A549 (cell line): Measurements from ENCODE around the gene PBRM1. TPM values are rescaled to one million over a fixed set of nuclear protein-coding genes. Genes with fewer than 3 reads are reported as not detected.
A peak's percentile ranks its signal among the peaks of the same experiment; 100 is the strongest.

Experiments
- ATAC-seq, 2 experiments: fragments of 200-7000 bp in 1 of 2; fragments of >200 bp in 1 of 2; cut with Nextera tagmentation in 1 of 2; cut with Tn5 transposase in 1 of 2; 3 replicates each; pipeline versions ENCODE4 v1.8.0 to v1.9.1; 2018 to 2020; ENCODE audit warnings: mild to moderate bottlenecking in 1 of 2, moderate library complexity in 1 of 2
- CTCF ChIA-PET: fragments of 300-600 bp; sonication (Branson Sonifier 250); formaldehyde crosslinking; extraction: SDS; loops from one replicate; lab custom pipeline; 2021; ENCODE audit warnings: antibody characterized with exemption, inconsistent platforms; lab: Yijun Ruan, JAX
- POLR2A ChIA-PET: fragments of 350-600 bp; formaldehyde crosslinking; extraction: SDS; loops from one replicate; lab custom pipeline; 2021; ENCODE audit warnings: antibody characterized with exemption, inconsistent platforms; lab: Yijun Ruan, JAX
- DNase-seq, 2 experiments: peaks; one replicate each; pipeline versions ENCODE4 v3.0.0 to v3.0.0-alpha.2; 2011 to 2016; ENCODE audit warnings: low read depth in 1 of 2, low spot score in 1 of 2
- FAIRE-seq: peaks from 2 replicates; lab custom pipeline; 2011; peaks lifted over from hg19 to GRCh38; lab: Jason Lieb, UNC
- H3K27ac ChIP-seq, 2 experiments: fragments of >200 bp; sonication (Bioruptor Twin); formaldehyde crosslinking; 3 replicates each; pipeline ENCODE4 v1.5.1; 2016 to 2017
- H3K4me1 ChIP-seq: fragments of >200 bp; sonication (Bioruptor Twin); formaldehyde crosslinking; 3 replicates; pipeline ENCODE4 v1.6.1; 2016
- H3K4me2 ChIP-seq: fragments of >200 bp; sonication (Bioruptor Twin); formaldehyde crosslinking; 3 replicates; pipeline ENCODE4 v1.6.1; 2016
- H3K4me3 ChIP-seq: fragments of >200 bp; sonication (Bioruptor Twin); formaldehyde crosslinking; 3 replicates; pipeline ENCODE4 v1.5.1; 2016
- H3K9me3 ChIP-seq: fragments of >200 bp; sonication (Bioruptor Twin); formaldehyde crosslinking; 3 replicates; pipeline ENCODE4 v1.6.1; 2016
- CBX8 ChIP-seq: fragments of 200-600 bp; sonication (generic); IDR thresholded peaks from 2 replicates; pipeline ENCODE4 v1.6.1; 2016
- FOSB ChIP-seq: fragments of 250-450 bp; sonication (Bioruptor Pico); IDR thresholded peaks from 2 replicates; pipeline ENCODE4 v1.5.0; 2020; ENCODE audit warnings: mild to moderate bottlenecking, moderate library complexity
- KDM5A ChIP-seq: fragments of 200-600 bp; sonication (generic); IDR thresholded peaks from 2 replicates; pipeline ENCODE4 v1.6.1; 2016; ENCODE audit warnings: antibody characterized with exemption, mild to moderate bottlenecking
- NFE2L2 ChIP-seq: fragments of 150-350 bp; conservative IDR thresholded peaks from 2 replicates; pipeline ENCODE4 v1.6.1; 2014; ENCODE audit warnings: low read length
- POLR2A ChIP-seq: IDR thresholded peaks from 2 replicates; pipeline ENCODE4 v1.6.1; 2012; ENCODE audit warnings: mild to moderate bottlenecking, low read length
- WGBS: methylation state at CpG from one replicate; pipeline ENCODE4 v1.1.6; 2017; ENCODE audit errors: missing lambda C conversion rate; 5-methylcytosine and 5-hydroxymethylcytosine counted together
- polyA plus RNA-seq, 4 experiments: library from polyadenylated mRNA; depleted of rRNA in 3 of 4; stranded (reverse); fragments of >200 nt; fragmentation: RNase III in 1 of 4; extraction: RNeasy Plus Mini Kit Qiagen cat#74134 plus additional on column Dnase treatment in 1 of 4; gene quantifications; 2 replicates in 3 of 4; 3 replicates in 1 of 4; pipeline ENCODE4 v1.2.3, GENCODE V29; 2011 to 2017
- small RNA-seq, 6 experiments: library from RNA; depleted of rRNA; stranded (forward); fragments of <200 nt; gene quantifications; one replicate each; pipeline ENCODE3, GENCODE V24; 2012

The PBRM1 gene
- polyA plus RNA-seq, 2 of the 4 experiments (the other 2 are of a cell fraction), result 15.0 to 21.6 TPM

DNA sequence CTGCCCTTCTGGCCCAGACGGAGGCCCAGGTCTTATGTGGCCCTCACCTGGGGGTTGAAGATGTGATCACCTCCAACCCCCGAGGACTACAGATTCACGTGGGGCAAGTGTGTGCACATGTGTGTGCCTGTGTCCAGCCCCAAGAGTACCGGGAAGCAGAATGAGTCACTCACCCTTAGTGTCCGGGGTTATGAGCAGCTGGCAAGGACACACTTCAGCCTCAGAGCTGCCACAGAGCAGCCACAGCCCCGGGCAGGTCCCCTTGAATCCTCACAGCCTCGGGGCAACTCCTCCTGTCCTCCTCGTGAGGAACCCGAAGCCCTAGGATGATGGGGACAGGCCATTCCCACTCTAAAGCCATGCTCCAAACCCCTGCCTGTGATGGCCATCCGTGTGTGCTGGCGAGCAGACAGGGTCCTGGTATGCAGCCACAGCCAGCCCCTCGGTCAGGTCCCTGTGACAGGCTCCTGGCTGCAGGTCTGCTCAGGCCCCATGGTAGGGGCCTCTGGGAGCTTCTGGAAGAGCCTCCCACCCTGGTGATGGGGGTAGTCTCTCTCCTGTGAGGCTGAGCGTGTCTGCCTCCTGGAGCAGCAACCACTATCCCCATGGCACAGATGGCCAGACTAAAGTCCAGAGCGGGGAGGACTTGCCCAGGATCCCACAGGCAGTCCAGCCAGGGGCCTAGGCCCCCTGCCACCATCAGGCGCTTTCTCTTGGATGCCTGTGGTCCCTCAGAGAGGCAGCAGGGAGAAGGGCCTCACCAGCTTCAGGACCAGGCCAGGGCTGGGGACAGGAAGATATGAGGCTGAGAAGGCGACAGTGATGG is 189.7 kb downstream of the PBRM1 start:
- no peak for DNase-seq
- peak; percentile 7 to 14; a peak in 2 of 6 replicates for ATAC-seq
- no peak for TF ChIP-seq KDM5A
- no peak for TF ChIP-seq NFE2L2
- no peak for TF ChIP-seq POLR2A
- TF ChIP-seq FOSB (CRISPR knock-in tag), result no peak
- no peak for TF ChIP-seq CBX8
- WGBS, result 53% methylated on average over 8 of the region's 16 CpGs
- H3K27ac ChIP-seq, result no peak overlapping the region
- ChIA-PET CTCF (no interaction called here), POLR2A (no interaction called here)
- no peak overlapping the region for H3K4me3 ChIP-seq
- no peaks in the 10 kb centered on the region for H3K9me3 ChIP-seq
- no peak for FAIRE-seq
- no peaks in the 10 kb centered on the region for H3K4me1 ChIP-seq
- H3K4me2 ChIP-seq, result no peak overlapping the region

Small RNA genes lying within 50 kb of the gene (small RNA-seq; reads per million reads assigned to genes)
- gene AC006254.2, result 0 reads per million in 6 experiments
- 433 to 13,393 (median 2,463) reads per million in 6 experiments for gene RF00569
- gene RF01183, result 0 reads per million in 6 experiments
- gene RNU6-856P, result 0 reads per million in 6 experiments
- gene RNU6ATAC16P, result 0 reads per million in 6 experiments
- 0 to 1.6 (median 0) reads per million in 6 experiments for gene SNORD19
- 0 reads per million in 6 experiments for gene SNORD19B
- 24.4 to 421 (median 117) reads per million in 6 experiments for gene SNORD69

Other genes with a start within 250 kb of the PBRM1 start
- gene SEMA3G, start 240.8 kb downstream of the PBRM1 start, polyA plus RNA-seq (2011; rRNA removed), result 0.05 and 0.08 TPM in 2 replicates
- gene SEMA3G, start 240.8 kb downstream of the PBRM1 start, polyA plus RNA-seq (2017; fragmentation: RNase III; extraction: RNeasy Plus Mini Kit Qiagen cat#74134 plus additional on column Dnase treatment), result 0.13 to 0.24 TPM (median 0.13 TPM) in 3 replicates
- 2.1 and 4.5 TPM in 2 replicates for gene TNNC1, start 231.9 kb downstream of the PBRM1 start, polyA plus RNA-seq (2011; rRNA removed)
- 2.6 to 3.3 TPM (median 2.8 TPM) in 3 replicates for gene TNNC1, start 231.9 kb downstream of the PBRM1 start, polyA plus RNA-seq (2017; fragmentation: RNase III; extraction: RNeasy Plus Mini Kit Qiagen cat#74134 plus additional on column Dnase treatment)
- 17.3 and 19.2 TPM in 2 replicates for gene NISCH, start 230.3 kb downstream of the PBRM1 start, polyA plus RNA-seq (2011; rRNA removed)
- gene NISCH, start 230.3 kb downstream of the PBRM1 start, polyA plus RNA-seq (2017; fragmentation: RNase III; extraction: RNeasy Plus Mini Kit Qiagen cat#74134 plus additional on column Dnase treatment), result 17.8 to 19.8 TPM (median 18.2 TPM) in 3 replicates
- 0.03 TPM in 1 of 2 replicates, not detected in the other for gene STAB1, start 190.6 kb downstream of the PBRM1 start, polyA plus RNA-seq (2011; rRNA removed)
- 0.04 to 0.07 TPM in 2 of 3 replicates, not detected in the other for gene STAB1, start 190.6 kb downstream of the PBRM1 start, polyA plus RNA-seq (2017; fragmentation: RNase III; extraction: RNeasy Plus Mini Kit Qiagen cat#74134 plus additional on column Dnase treatment)
- gene NT5DC2, start 152.1 kb downstream of the PBRM1 start, polyA plus RNA-seq (2011; rRNA removed), result 23.2 and 50.4 TPM in 2 replicates
- gene NT5DC2, start 152.1 kb downstream of the PBRM1 start, polyA plus RNA-seq (2017; fragmentation: RNase III; extraction: RNeasy Plus Mini Kit Qiagen cat#74134 plus additional on column Dnase treatment), result 71.6 to 82.0 TPM (median 81.1 TPM) in 3 replicates
- gene UQCC5, start 149.3 kb downstream of the PBRM1 start, polyA plus RNA-seq (2011; rRNA removed), result 9.3 and 11.7 TPM in 2 replicates
- gene UQCC5, start 149.3 kb downstream of the PBRM1 start, polyA plus RNA-seq (2017; fragmentation: RNase III; extraction: RNeasy Plus Mini Kit Qiagen cat#74134 plus additional on column Dnase treatment), result 60.8 to 66.7 TPM (median 63.3 TPM) in 3 replicates
- 125 and 139 TPM in 2 replicates for gene GNL3, start 119 bp upstream of the PBRM1 start, polyA plus RNA-seq (2011; rRNA removed)
- 123 to 146 TPM (median 125 TPM) in 3 replicates for gene GNL3, start 119 bp upstream of the PBRM1 start, polyA plus RNA-seq (2017; fragmentation: RNase III; extraction: RNeasy Plus Mini Kit Qiagen cat#74134 plus additional on column Dnase treatment)
- gene GLT8D1, start 19.9 kb upstream of the PBRM1 start, polyA plus RNA-seq (2011; rRNA removed), result 58.5 and 74.9 TPM in 2 replicates
- 37.3 to 40.2 TPM (median 37.8 TPM) in 3 replicates for gene GLT8D1, start 19.9 kb upstream of the PBRM1 start, polyA plus RNA-seq (2017; fragmentation: RNase III; extraction: RNeasy Plus Mini Kit Qiagen cat#74134 plus additional on column Dnase treatment)
- gene SPCS1, start 20.2 kb upstream of the PBRM1 start, polyA plus RNA-seq (2011; rRNA removed), result 140 and 180 TPM in 2 replicates
- gene SPCS1, start 20.2 kb upstream of the PBRM1 start, polyA plus RNA-seq (2017; fragmentation: RNase III; extraction: RNeasy Plus Mini Kit Qiagen cat#74134 plus additional on column Dnase treatment), result 181 to 184 TPM (median 183 TPM) in 3 replicates
- gene NEK4, start 85.0 kb upstream of the PBRM1 start, polyA plus RNA-seq (2011; rRNA removed), result 19.4 and 20.2 TPM in 2 replicates
- gene NEK4, start 85.0 kb upstream of the PBRM1 start, polyA plus RNA-seq (2017; fragmentation: RNase III; extraction: RNeasy Plus Mini Kit Qiagen cat#74134 plus additional on column Dnase treatment), result 11.4 to 12.1 TPM (median 11.4 TPM) in 3 replicates
- gene ITIH1, start 91.7 kb upstream of the PBRM1 start, polyA plus RNA-seq (2011; rRNA removed), result not detected in 2 replicates
- not detected in 3 replicates for gene ITIH1, start 91.7 kb upstream of the PBRM1 start, polyA plus RNA-seq (2017; fragmentation: RNase III; extraction: RNeasy Plus Mini Kit Qiagen cat#74134 plus additional on column Dnase treatment)
- gene ITIH3, start 108.9 kb upstream of the PBRM1 start, polyA plus RNA-seq (2011; rRNA removed), result 0.09 TPM in 1 of 2 replicates, not detected in the other
- gene ITIH3, start 108.9 kb upstream of the PBRM1 start, polyA plus RNA-seq (2017; fragmentation: RNase III; extraction: RNeasy Plus Mini Kit Qiagen cat#74134 plus additional on column Dnase treatment), result 0.04 TPM in 1 of 3 replicates, not detected in the others
- gene ITIH4, start 144.8 kb upstream of the PBRM1 start, polyA plus RNA-seq (2011; rRNA removed), result 0.79 and 0.88 TPM in 2 replicates
- gene ITIH4, start 144.8 kb upstream of the PBRM1 start, polyA plus RNA-seq (2017; fragmentation: RNase III; extraction: RNeasy Plus Mini Kit Qiagen cat#74134 plus additional on column Dnase treatment), result 0.79 to 1.3 TPM (median 0.89 TPM) in 3 replicates
- not detected in 2 replicates for gene MUSTN1, start 149.1 kb upstream of the PBRM1 start, polyA plus RNA-seq (2011; rRNA removed)
- not detected in 3 replicates for gene MUSTN1, start 149.1 kb upstream of the PBRM1 start, polyA plus RNA-seq (2017; fragmentation: RNase III; extraction: RNeasy Plus Mini Kit Qiagen cat#74134 plus additional on column Dnase treatment)
- gene STIMATE, start 211.6 kb upstream of the PBRM1 start, polyA plus RNA-seq (2011; rRNA removed), result 5.0 and 5.2 TPM in 2 replicates
- 5.5 to 7.6 TPM (median 7.2 TPM) in 3 replicates for gene STIMATE, start 211.6 kb upstream of the PBRM1 start, polyA plus RNA-seq (2017; fragmentation: RNase III; extraction: RNeasy Plus Mini Kit Qiagen cat#74134 plus additional on column Dnase treatment)